Measurements from ENCODE around the gene MITD1. TPM values are rescaled to one million over a fixed set of nuclear protein-coding genes. Genes with fewer than 3 reads are reported as not detected.

The MITD1 gene
- polyA plus RNA-seq, 1 donor from 2014 or later, result 87.7 TPM

DNA sequence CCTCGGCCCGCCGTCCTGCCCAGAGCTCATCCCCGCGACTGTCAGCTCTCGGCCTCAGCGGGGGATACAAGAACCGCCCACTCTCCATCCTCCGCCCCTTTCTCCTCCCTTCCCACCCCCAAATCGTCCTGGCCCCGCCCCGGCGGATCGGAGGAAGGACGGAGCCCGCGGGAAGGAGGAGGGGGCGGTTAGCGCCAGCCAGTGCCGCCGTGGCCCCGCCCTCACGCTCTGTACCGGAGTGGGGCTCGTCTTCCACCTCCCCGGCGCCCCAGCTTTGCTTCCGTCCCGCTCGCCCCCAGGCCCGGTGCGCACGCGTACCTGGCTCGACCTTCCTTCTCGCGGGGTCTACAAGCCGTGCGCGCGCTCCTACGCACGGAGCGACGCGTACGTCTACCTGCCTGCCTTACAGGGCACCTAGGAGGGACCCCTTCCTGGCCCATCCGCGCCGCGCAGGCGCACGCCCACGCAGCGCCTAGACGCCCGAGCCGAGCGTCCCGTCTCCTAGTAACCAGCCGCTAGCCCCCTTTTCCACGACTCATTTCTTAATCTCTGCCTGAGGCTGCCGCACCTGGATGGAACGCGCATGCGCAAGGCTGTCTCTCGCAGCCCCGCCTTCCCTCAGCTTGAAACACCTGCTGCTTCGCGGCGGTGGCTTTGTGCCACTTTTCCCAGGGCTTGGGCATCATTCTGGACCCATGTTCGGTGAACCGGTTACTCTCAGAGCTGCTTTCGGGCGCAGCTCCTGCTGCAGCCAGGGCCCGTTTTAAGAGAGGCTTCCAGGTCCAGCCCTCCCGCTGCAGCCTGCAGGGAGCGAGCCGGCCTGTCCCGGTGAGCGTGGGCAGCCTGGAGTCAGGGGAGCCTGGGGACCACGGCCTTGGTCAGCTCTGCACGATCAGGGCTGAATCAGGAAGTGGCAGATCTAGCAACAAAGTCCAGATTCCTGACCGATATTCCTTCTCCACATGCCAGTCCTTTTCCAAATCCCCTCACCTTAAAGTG lies 39.4 kb downstream of the MITD1 start, which contains the start of gene C2orf15:
Gene C2orf15, plus strand, starts transcription at position 598 of the 999 bp plus-strand sequence. CDS start 8,852 bp downstream, outside the sequence.
- Histone ChIP-seq H3K9ac (ENCODE audit: low read length) (peak within 1 kb of the TSS; percentile 82), H3K4me3 (ENCODE audit: low read length) (peak within 1 kb of the TSS; percentile 80), H3K9me2 (ENCODE audit: insufficient read depth, low read length) (no peaks in the 10 kb centered on the region), H3F3A (ENCODE audit: insufficient read depth, low read length, poor library complexity, severe bottlenecking) (no peaks in the 10 kb centered on the region), H3K4me2 (ENCODE audit: low read length) (peak within 1 kb of the TSS; percentile 87), H4K20me1 (ENCODE audit: insufficient read depth) (no peaks in the 10 kb centered on the region), H3K27me3 (ENCODE audit: insufficient read depth, low read depth, low read length) (peaks cover 9% of the 10 kb centered on the region), H3K9me3 (ENCODE audit: low read length) (no peaks in the 10 kb centered on the region), H3K79me2 (replicated peaks; ENCODE audit: insufficient read depth, low read length) (no peaks in the 10 kb centered on the region), H2AFZ (ENCODE audit: low read depth, low read length) (peak within 1 kb of the TSS; percentile 63), H3K27ac (ENCODE audit: low read length) (peak within 1 kb of the TSS; percentile 84), H3K36me3 (ENCODE audit: insufficient read depth, low read length) (no peaks in the 10 kb centered on the region)
- TF ChIP-seq TAF1 (IDR thresholded peaks at IDR 0.05; ENCODE audit: low read depth) (no peak), RAD21 (conservative IDR thresholded peaks at IDR 0.05) (peak; percentile 17), EZH2 (IDR thresholded peaks at IDR 0.05; ENCODE audit: borderline replicate concordance, insufficient read depth, low read length, poor library complexity, severe bottlenecking) (no peak), CTCF (IDR thresholded peaks at IDR 0.05; ENCODE audit: poor library complexity, severe bottlenecking) (no peak), SMC3 (conservative IDR thresholded peaks at IDR 0.05; ENCODE audit: poor library complexity) (peak; percentile 24), EP300 (conservative IDR thresholded peaks at IDR 0.05; ENCODE audit: poor library complexity, severe bottlenecking) (peak; percentile 62), POLR2AphosphoS5 (IDR thresholded peaks at IDR 0.05) (peak; percentile 87), MXI1 (conservative IDR thresholded peaks at IDR 0.05; ENCODE audit: poor library complexity, severe bottlenecking) (peak; percentile 93)
- TF ChIP-seq, protein P1, sequence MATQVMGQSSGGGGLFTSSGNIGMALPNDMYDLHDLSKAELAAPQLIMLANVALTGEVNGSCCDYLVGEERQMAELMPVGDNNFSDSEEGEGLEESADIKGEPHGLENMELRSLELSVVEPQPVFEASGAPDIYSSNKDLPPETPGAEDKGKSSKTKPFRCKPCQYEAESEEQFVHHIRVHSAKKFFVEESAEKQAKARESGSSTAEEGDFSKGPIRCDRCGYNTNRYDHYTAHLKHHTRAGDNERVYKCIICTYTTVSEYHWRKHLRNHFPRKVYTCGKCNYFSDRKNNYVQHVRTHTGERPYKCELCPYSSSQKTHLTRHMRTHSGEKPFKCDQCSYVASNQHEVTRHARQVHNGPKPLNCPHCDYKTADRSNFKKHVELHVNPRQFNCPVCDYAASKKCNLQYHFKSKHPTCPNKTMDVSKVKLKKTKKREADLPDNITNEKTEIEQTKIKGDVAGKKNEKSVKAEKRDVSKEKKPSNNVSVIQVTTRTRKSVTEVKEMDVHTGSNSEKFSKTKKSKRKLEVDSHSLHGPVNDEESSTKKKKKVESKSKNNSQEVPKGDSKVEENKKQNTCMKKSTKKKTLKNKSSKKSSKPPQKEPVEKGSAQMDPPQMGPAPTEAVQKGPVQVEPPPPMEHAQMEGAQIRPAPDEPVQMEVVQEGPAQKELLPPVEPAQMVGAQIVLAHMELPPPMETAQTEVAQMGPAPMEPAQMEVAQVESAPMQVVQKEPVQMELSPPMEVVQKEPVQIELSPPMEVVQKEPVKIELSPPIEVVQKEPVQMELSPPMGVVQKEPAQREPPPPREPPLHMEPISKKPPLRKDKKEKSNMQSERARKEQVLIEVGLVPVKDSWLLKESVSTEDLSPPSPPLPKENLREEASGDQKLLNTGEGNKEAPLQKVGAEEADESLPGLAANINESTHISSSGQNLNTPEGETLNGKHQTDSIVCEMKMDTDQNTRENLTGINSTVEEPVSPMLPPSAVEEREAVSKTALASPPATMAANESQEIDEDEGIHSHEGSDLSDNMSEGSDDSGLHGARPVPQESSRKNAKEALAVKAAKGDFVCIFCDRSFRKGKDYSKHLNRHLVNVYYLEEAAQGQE (IDR thresholded peaks at IDR 0.05; ENCODE audit: borderline replicate concordance), result no peak

DNA sequence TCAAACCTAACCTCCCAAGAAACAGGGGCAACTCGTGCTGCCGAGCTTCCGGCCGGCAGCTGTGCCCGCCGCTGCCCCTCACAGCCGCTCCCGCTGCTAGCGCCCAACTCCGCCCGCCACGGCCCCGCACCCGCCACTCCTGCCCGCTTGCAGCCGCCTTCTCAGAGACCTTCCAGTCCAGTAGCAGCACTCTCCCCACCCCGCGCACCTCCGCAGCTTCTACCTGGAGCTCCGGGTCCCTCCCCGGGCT lies 40.1 kb downstream of the MITD1 start:
- peaks cover 9% of the 10 kb centered on the region for H3K27me3 ChIP-seq (ENCODE audit: insufficient read depth, low read depth, low read length)
- H3F3A ChIP-seq (ENCODE audit: insufficient read depth, low read length, poor library complexity, severe bottlenecking), result no peaks in the 10 kb centered on the region
- no peaks in the 10 kb centered on the region for H3K9me3 ChIP-seq (ENCODE audit: low read length)
- peak overlapping the region; percentile 63 for H2AFZ ChIP-seq (ENCODE audit: low read depth, low read length)
- H3K36me3 ChIP-seq (ENCODE audit: insufficient read depth, low read length), result no peaks in the 10 kb centered on the region
- TF ChIP-seq SMC3 (conservative IDR thresholded peaks at IDR 0.05; ENCODE audit: poor library complexity), result no peak
- no peak for TF ChIP-seq RAD21 (conservative IDR thresholded peaks at IDR 0.05)
- no peak for TF ChIP-seq TAF1 (IDR thresholded peaks at IDR 0.05; ENCODE audit: low read depth)
- TF ChIP-seq POLR2AphosphoS5 (IDR thresholded peaks at IDR 0.05), result no peak
- TF ChIP-seq MXI1 (conservative IDR thresholded peaks at IDR 0.05; ENCODE audit: poor library complexity, severe bottlenecking), result no peak
- no peak for TF ChIP-seq EZH2 (IDR thresholded peaks at IDR 0.05; ENCODE audit: borderline replicate concordance, insufficient read depth, low read length, poor library complexity, severe bottlenecking)
- TF ChIP-seq, protein P1 (IDR thresholded peaks at IDR 0.05; ENCODE audit: borderline replicate concordance), result no peak
- TF ChIP-seq EP300 (conservative IDR thresholded peaks at IDR 0.05; ENCODE audit: poor library complexity, severe bottlenecking), result no peak
- no peak for TF ChIP-seq CTCF (IDR thresholded peaks at IDR 0.05; ENCODE audit: poor library complexity, severe bottlenecking)
- H3K4me2 ChIP-seq (ENCODE audit: low read length), result peak overlapping the region; percentile 87
- peak overlapping the region; percentile 80 for H3K4me3 ChIP-seq (ENCODE audit: low read length)
- H3K9ac ChIP-seq (ENCODE audit: low read length), result peak overlapping the region; percentile 82
- H4K20me1 ChIP-seq (ENCODE audit: insufficient read depth), result no peaks in the 10 kb centered on the region
- no peaks in the 10 kb centered on the region for H3K9me2 ChIP-seq (ENCODE audit: insufficient read depth, low read length)
- H3K27ac ChIP-seq (ENCODE audit: low read length), result peak overlapping the region; percentile 84
- no peaks in the 10 kb centered on the region for H3K79me2 ChIP-seq (replicated peaks; ENCODE audit: insufficient read depth, low read length)
